Mammary epithelial cell (primary cell): Measurements from ENCODE around the gene DNAJC13.
"Not testable (repeated sequence)": the region's sequence is repeated elsewhere in the genome, so short reads cannot be mapped to it uniquely, and the experiment has no call there.

ENCODE experiments used
- CTCF ChIP-seq, 2 donors: IDR thresholded peaks in 1 of 2; conservative IDR thresholded peaks in 1 of 2; 2 replicates each; pipeline ENCODE4 v1.5.1; 2011 to 2012; ENCODE audit warnings: inconsistent platforms in 2 of 2, low read length in 2 of 2, mild to moderate bottlenecking in 2 of 2, control low read depth in 1 of 2, low read depth in 1 of 2; ENCODE audit not compliant: insufficient read depth in 1 of 2; ENCODE audit errors: extremely low read depth in 1 of 2
- EZH2 ChIP-seq: IDR thresholded peaks from 2 replicates; pipeline ENCODE4 v1.6.1; 2012; ENCODE audit warnings: low read length, inconsistent platforms, borderline replicate concordance

GRCh38 chr3:132556036-132556386, 138.7 kb downstream of the DNAJC13 start:
- TF ChIP-seq CTCF (conservative IDR thresholded peaks at IDR 0.05 in 1 of 2, IDR thresholded peaks at IDR 0.05 in 1 of 2; ENCODE audit: extremely low read depth in 1 of 2, insufficient read depth in 1 of 2, low read depth in 1 of 2, low read length in 2 of 2); EZH2: not testable (repeated sequence)
